A549 (cell line): ENCODE data around the gene PIK3R6.

Source experiments
- CHD2 ChIP-seq: fragments of 150-350 bp; IDR thresholded peaks from 2 replicates; pipeline ENCODE4 v1.6.1; 2014; ENCODE audit warnings: low read length; ENCODE audit not compliant: partially characterized antibody
- CTCF ChIP-seq: fragments of >200 bp; sonication (Bioruptor Twin); formaldehyde crosslinking; IDR thresholded peaks from 3 replicates; pipeline ENCODE4 v1.5.1; 2016
- FOSB ChIP-seq: fragments of 250-450 bp; sonication (Bioruptor Pico); IDR thresholded peaks from 2 replicates; pipeline ENCODE4 v1.5.0; 2020; ENCODE audit warnings: mild to moderate bottlenecking, moderate library complexity
- FOXS1 ChIP-seq: fragments of 250-450 bp; sonication (Bioruptor Pico); IDR thresholded peaks from 2 replicates; pipeline ENCODE4 v1.5.0; 2020; ENCODE audit warnings: mild to moderate bottlenecking, moderate library complexity
- HES2 ChIP-seq: fragments of >200 bp; sonication (Bioruptor Twin); formaldehyde crosslinking; IDR thresholded peaks from 2 replicates; pipeline ENCODE4 v1.6.1; 2016
- POLR2A ChIP-seq: IDR thresholded peaks from 2 replicates; pipeline ENCODE4 v1.6.1; 2012; ENCODE audit warnings: mild to moderate bottlenecking, low read length
- POLR2AphosphoS2 ChIP-seq: conservative IDR thresholded peaks from 2 replicates; pipeline ENCODE4 v1.6.1; 2012; ENCODE audit warnings: low read length, improper control_type of control experiment, inconsistent platforms
- RARB ChIP-seq: fragments of 250-450 bp; sonication (Bioruptor Pico); IDR thresholded peaks from 2 replicates; pipeline ENCODE4 v1.8.0; 2021; ENCODE audit warnings: mild to moderate bottlenecking, moderate library complexity
- SMC3 ChIP-seq: fragments of >200 bp; sonication (Bioruptor Twin); formaldehyde crosslinking; IDR thresholded peaks from 3 replicates; pipeline ENCODE4 v1.6.1; 2018; ENCODE audit warnings: inconsistent platforms

GRCh38 chr17:8862213-8863056, 5.0 kb downstream of the PIK3R6 start:
- TF ChIP-seq POLR2AphosphoS2: no peak
- no peak for TF ChIP-seq HES2
- TF ChIP-seq POLR2A: no peak
- TF ChIP-seq CTCF: no peak
- no peak for TF ChIP-seq FOSB (CRISPR knock-in tag)
- no peak for TF ChIP-seq SMC3
- TF ChIP-seq CHD2: no peak
- no peak for TF ChIP-seq RARB (CRISPR knock-in tag)
- no peak for TF ChIP-seq FOXS1 (CRISPR knock-in tag)
